DMS53 (cell line): Measurements from ENCODE around the gene PDHX.

Experiments used
- DNase-seq: peaks from one replicate; lab custom pipeline; 2025; lab: John Stamatoyannopoulos, UW

The PDHX gene

DNA sequence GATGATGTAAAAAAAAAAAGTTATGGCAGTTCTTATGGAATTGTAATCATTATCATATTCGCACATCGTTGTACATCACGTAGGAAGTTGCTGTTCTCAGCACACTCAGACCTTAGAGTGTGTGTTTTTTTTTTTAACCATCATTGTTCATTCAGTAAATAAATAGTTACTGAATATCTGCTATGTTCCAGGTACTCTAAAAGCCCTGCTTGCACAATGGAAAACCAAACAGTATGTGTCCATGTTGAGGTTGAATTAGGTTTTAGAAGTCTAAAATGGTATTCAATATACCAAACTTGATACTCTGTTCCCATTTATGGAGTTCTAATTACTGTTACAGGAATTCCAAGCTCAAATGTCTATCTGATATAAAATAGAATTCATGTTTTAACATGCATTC, 41.2 kb downstream of the PDHX start:
- no peak for DNase-seq

DNA sequence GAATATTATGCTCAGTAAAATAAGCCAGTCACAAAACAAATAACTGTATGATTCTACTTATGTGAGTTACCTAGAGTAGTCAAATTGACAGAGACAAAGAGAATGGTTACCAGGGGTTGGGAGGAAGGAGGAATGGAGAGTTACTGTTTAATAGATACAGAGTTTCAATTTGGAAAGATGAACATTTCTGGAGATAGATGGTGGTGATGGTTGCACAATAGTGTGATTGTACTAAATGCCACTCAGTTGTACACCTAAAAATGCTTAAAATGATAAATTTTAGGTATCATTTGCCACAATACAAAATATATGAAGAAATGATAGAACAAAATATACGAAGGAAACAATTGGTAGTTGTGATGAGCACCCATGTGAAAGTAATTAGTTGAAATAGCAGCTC, 43.4 kb downstream of the PDHX start:
- DNase-seq = no peak

DNA sequence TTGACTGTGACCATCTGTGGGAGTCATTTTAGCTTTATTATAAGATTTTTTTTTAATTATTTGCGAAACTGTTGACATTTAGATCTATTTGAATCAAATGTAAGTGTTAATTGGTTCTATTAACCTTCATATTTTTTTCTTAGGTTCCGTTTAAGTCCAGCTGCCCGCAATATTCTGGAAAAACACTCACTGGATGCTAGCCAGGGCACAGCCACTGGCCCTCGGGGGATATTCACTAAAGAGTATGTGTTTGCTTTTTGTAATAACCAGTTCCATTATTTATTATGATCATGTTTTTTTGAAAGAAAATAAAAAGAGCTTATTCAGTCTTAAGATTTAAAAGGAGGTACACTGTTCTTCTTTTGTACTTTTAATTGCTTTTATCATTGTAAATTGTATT, 43.9 kb downstream of the PDHX start:
- DNase-seq = no peak

DNA sequence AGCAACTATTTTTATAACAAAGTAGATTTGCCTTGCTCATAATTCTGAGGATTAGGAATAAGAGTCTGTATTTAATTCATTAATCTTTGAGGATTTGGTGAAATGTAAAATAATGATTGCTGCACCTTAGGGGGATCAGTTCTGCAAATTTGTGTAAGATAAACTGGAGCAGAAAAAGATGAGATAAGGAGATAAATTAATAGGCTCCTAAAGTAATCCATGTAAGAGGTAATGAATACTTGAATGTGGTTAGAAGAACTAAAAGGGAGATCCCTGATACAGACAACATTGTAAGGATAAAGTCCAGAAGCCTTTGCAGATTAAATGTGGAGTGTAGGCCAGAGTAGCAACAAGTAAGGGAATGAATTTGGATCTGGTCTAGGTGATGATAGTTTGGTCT, 45.6 kb downstream of the PDHX start:
- DNase-seq = no peak

DNA sequence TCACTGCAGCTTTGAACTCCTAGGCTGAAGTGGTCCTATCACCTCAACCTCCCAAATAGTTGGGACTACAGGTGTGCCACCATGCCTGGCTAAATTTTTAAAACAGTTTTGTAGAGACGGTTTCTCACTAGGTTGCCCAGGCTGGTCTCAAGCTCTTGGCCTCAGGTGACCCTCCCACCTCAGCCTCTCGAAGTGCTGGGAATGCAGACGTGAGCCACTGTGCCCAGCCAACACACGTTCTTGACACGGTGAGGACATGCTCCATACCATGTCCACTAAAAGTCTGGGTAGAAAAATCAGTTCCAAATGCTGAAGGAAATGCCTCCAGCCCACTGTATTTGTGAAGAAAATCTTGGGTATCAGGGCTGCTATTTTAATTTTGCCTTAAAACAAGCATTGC, 46.9 kb downstream of the PDHX start:
- no peak for DNase-seq

DNA sequence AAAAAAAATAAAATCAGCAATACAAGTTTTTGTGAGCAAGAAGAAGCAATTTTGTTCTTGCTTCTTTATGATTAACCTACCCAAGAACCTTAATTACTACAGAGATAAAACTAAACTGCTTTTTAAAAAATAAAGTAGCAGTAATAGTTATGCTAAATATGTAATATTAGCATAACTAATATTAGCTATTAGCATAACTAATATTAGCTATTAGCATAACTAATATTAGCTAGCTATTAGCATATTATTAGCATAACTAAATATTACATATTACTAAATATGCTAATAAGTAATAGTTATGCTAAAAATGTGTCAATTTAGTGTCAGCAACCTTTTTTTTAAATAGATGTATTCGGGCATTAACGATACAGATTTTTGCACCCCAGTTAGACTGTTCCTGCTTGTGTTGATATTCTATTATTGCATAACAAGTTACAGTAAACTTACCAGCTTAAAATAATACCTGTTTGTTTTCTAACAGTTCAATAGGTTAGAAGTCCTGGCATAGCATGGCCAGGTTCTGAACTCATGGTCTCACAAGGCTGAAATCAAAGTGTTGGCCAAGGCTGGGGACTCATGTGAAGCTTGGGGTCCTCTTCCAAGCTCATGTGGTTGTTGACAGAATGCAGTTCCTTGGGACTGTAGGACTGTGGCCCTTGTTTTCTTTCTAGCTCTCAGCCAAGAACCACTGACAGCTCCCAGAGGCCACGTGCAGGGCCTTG, 48.4 kb downstream of the PDHX start:
- no peak for DNase-seq

DNA sequence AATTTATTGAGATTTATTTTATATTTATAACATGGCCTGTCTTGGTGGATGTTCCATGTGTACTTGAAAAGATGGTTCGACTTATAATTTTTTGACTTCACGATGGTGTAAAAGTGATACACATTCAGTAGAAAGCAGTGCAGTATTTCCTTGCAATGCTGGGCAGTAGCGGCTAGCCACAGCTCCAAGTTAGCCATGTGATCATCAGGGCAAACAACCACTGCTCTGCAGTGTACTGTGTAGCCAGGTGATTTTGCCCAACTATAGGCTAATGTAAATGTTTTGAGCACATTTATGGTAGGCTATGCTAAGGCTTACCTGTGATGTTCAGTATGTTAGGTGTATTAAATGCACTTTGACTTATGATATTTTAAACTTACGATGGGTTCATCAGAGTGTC, 52.4 kb downstream of the PDHX start:
- DNase-seq = peak; percentile 2

DNA sequence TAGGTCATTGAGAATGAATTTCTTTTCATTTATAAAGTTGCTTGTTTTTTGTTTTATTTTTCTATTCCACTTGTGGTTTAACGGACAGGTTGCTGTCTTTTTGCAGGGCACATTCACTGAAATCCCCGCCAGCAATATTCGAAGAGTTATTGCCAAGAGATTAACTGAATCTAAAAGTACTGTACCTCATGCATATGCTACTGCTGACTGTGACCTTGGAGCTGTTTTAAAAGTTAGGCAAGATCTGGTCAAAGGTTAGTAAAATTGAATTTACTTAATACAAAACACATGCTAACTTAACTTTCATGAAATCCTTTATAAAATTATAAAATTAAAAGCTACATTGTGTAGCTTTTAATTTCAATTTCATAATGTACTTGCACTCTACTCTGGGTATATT, 53.6 kb downstream of the PDHX start:
- no peak for DNase-seq

DNA sequence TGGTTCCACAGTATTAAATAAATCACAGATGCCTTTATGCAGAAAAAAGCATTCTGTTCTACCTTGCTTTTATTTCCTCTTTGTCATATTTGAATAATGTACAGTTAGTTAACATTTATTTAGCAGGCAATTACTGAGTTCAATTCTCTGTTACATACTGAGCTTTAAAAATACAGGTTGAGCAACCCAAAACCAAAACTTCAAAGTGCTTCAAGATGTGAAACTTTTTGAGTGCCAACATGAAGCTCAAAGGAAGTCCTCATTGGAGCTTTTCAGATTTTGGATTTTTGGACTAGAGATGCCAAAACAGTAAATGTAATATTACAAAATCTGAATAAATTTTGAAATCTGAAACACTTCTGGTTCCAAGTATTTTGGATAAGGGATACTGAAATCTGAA, 54.1 kb downstream of the PDHX start:
- DNase-seq = no peak

DNA sequence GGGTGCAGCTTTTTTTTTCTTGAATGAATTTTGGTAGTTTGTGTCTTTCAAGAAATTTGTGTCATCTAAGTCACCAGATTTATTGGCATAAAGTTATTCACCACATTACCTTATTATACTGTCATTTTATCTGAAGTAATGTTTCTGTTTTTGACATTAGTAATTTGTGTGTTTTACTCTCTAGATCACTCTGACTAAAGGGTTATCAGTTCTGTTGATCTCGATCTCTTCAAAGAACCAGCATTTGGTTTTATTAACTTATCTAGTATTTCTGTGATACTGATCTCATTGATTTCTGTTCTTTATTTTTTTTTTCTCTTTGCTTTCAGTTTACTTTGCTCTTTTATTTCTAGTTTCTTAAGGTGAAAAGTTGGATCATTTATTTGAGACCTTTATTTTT, 55.5 kb downstream of the PDHX start:
- no peak for DNase-seq

DNA sequence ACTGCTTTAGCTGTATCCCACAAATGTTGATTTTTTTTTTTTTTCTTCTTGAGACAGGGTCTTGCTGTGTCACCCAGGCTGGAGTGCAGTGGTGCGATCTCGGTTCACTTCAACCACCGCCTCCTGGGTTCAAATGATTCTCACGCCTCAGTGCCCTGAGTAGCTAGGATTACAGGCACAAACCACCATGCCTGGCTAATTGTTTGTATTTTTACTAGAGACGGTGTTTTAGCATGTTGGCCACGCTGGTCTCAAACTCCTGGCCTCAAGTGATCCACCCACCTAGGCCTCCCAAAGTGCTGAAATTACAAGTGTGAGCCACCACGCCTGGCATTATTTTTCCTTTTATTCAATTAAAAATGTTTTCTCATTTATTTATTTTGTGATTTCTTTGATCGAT, 55.9 kb downstream of the PDHX start:
- no peak for DNase-seq

DNA sequence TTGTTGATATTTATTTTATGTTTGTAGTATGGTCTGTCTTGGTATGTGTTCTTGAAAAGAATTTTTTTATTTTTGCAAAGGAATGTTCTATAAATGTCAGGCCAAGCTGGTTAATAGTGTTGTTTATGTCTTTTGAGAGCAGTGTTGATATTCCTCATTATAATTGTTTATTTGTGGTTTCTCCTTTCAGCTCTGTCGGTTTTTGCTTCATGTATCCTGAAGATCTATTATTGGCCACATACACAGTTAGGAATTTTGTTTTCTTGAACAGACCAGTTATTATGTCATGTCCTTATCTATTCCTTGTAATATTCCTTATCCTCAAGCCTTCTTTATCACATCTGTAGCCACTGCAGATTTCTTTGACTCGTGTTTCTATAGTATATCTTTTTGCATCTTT, 56.5 kb downstream of the PDHX start:
- DNase-seq = no peak

DNA sequence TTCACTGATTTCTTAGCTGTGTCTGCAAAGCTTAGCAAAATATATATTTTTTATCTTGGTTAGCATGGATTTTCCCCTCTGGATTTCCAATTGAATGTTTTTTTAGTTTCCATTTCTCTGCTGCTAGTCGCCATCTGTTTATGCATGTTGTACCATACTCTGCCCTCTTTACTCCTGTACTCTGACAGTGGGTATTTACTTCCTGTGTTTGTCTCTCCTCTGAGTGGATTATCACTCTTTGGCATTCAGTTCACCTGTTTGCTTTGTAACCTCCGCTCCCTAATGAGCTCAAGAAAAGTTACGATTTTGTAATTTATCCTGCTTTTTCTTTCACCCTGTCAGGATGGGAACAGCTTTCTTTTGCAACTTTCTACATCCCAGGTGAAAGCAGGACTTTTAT, 59.1 kb downstream of the PDHX start:
- peak; percentile 57 for DNase-seq

DNA sequence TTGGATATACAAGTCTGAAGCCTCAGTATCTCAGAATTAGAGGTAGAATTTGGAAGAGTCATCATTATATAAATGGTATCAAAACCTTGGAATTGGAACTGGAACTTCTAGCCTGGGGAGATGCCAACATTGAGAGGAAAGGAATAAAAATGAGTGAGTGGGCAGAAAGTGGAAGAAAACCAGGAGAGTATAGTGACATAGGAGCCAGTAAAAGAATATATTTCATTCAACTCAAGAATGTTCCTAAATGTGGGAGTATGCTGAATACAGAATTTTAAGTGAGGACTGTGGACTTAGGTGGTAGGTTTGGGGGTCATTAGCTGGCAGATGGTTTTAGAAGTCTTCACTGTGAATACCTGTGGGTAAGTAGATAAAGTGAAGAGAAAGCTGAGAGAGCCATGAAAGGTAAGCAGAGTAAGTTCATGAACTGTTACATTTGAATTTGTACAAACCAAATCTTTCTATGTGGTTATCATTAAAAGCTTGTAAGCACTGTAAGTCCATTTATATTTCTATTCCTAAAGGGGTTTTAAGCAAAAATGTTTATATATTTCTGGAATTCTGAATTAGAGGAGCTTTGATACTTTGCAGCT, 60.2 kb downstream of the PDHX start:
- DNase-seq = no peak

DNA sequence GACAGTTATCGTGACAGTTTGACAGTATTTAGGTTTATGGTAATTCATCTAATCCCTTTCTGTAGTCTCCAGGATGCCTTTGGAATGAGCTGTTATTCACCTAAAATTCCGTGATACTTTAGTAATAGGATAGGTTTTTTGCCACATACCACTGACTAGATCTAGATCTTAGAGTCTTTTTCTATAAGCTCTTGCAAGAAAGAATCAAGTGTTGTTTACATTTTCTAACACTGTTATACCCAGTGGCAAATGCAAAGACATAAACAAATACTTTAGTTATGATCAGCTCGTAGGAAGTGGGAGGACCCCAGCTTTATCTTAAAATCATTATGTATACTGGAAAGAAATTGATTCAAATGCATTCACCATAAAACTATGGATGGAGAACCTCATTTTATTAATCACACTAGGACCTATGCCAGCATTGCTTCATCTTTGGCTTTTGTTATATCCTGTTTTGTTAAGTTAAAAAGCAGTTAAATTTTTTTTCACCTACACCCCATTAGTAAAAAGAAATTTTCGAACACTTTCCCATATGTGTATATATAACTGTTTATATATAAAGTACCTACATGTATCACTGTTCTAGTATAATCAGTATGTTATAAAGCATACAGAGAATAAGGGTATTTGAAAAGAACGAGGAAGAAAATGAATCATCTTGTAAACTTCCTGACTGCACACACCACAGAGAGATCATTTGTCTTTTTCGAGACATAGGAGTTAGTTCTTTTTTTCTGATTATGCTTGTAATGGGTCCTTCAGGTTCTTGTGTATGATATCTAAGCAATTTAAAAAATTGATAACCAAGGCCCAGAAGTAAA, 60.9 kb downstream of the PDHX start:
- no peak for DNase-seq

DNA sequence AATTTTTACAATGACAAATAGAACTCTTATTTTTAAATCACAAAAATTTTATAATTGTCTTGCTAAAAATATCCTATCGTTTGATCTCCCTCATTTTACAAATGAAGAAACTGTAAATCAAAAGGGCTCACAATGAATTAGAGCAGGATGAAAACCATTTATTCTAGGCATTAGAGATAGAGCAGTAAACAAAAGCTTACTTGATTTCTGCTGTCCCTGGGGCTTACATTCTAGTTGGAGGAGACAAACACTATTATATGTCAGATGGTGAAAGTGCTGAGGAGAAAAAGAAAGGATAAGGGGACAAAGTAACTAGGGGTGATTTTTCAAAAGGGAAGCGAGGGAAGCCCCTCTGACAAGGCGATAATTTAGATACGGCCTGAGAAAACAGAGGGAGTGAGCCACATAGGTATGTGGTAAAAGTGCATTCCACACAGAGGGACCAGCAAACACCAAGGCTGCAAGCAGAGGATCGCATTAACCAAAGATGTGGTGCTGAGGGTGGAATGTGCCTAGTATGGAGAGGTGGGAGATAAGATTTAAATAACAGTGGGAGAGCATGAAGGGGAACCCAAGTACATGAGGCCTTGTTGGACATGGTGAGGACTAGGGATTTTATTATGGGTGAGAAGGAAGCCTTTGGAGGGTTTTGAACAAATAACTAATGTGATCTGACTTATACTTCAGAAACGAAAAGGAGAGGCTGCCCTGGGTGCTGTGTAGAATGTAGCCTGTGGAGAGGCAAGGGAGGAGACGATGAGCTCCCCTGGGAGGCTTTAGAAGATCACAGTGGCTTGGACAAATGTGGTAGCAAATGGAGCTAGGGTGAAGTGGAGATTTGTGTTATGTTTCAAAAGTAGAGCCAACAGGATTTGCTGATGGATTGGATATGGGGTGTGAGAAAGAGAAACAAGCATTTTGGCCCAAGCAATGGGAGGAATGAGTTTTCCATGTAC, 62.1 kb downstream of the PDHX start:
- DNase-seq = no peak

DNA sequence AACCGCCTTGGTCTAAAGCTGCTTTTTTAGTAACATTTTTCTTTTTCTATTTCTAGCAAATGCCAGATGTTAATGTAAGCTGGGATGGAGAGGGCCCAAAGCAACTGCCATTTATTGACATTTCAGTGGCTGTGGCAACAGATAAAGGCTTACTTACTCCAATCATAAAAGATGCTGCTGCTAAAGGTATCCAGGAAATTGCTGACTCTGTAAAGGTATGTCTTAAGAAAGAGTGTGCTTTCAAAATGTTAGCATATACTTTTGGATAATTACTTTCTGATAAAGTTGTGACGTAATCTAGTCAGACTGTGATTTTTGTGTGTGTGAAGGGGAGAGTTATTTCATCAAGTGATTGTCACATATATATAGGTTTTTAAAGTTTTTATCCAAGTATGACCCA, 68.1 kb downstream of the PDHX start:
- no peak for DNase-seq

DNA sequence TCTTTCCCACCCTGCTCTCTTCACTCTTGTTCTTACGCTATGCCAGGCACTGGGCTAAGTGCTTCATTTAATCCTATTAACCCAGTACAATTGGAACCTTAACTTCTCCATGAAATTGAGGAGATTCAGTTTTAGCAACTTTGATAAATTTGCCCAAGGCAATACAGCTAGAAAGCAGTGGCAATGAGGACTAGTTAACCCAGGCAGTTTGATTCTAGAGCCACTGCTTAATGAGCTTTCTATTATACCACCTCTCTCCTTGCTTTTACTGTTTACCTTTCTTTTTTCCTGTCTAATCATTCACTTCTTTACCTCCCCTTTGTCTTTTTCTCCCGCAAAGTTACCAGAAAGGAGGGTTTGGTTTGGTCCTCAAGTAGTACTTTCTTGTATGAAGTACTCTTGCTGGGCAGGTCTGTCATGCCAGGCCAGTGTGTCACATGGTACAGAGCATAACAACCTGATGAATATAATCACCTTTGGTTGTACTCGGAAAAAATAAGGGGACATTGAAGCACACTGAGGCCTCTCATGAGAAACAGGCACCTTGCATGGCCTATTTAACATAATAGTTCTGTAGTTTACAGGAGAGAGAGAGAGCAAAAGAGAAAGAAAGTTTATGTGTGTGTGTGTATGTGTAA, 70.6 kb downstream of the PDHX start:
- no peak for DNase-seq

DNA sequence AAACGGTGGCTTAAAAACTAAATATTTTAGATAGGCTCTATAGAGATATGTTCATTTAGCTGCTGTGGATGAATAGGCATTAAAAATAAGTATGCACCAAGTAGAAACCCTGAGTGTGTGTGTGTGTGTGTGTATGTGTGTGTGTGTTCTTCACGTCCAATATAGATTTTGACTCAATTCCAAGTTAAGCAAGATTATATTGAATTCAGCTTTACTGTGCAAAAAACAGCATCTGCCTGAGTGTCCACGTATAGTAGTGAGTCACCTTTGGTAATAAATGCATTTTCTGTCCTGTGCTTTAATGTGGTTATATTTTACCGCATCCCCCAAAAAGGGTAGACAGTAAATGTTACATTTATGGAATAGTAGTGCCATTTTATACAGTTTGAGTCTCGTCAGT, 71.2 kb downstream of the PDHX start:
- DNase-seq = no peak

DNA sequence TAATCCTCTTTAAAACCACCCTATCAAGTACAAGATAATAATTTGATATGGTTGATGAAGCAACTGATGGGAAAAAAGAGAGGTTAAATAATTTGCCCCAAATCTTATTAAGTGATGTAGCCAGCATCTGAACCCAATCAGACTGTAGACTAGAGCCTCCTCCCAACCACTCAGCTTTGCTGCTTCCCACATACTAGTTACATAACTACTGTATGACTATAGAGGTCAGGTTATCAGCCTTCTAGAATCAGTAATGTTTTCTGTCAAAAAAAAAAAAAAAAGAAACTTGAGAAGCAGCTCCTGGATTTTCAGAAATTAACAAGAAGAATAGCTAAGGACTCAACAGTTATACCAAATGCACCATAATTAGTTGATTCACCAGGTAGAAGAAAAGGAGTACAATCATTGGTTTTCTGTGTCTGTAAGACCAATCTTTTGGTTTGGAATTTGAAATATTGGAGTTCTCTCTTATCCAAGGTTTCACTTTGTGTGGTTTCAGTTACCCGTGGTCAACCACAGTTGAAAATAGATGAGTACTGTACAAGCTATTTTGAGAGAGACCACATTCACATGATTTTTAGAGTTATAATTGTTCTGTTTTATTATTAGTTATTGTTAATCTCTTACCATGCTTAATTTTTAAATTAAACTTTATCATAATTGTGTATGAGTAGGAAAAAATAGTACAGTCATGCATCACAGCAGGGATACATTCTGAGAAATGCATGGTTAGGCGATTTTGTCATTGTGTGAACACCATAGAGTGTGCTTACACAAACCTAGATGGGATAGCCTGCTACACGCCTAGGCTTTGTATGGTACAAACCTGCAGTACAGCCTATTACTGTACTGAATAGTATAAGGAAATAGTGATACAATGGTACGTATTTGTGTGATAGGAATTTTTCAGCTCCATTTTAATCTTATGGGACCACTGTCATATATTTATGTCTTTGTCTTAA, 72.2 kb downstream of the PDHX start:
- DNase-seq = no peak

DNA sequence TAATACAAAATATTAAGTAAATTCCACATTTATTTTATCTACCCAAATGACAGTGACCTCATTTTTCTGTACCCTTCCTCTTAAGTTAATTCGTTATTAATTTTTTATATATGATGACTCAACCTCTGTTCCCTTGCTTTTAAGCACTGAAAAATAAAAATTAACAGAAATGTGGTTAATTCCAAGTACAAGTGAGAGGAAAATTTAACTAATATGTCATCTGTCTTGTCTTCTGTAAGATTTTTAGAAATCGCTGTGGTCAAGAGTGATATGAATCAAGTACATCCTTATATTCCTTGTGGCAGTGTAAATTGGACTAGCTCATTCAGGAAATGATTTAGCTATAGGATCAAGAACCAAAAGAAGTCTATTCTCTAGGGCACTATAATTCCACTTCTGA, 74.5 kb downstream of the PDHX start:
- no peak for DNase-seq
